K562 (cell line): ENCODE results near the gene HS3ST2.

Source experiments
- TCF7L2 ChIP-seq: fragments of 150-350 bp; IDR thresholded peaks from 2 replicates; pipeline ENCODE4 v1.6.1; 2016; ENCODE audit warnings: low read depth, mild to moderate bottlenecking, low read length, moderate library complexity
- TF ChIP-seq, protein P1 (sequence below): IDR thresholded peaks from 2 replicates; pipeline ENCODE4 v1.6.1; 2012; ENCODE audit warnings: low read depth, low read length, improper control_type of control experiment, borderline replicate concordance
- TF ChIP-seq, protein P2 (sequence below): fragments of 450-650 bp; IDR thresholded peaks from 2 replicates; pipeline ENCODE4 v1.6.1; 2017; ENCODE audit warnings: antibody characterized with exemption, mild to moderate bottlenecking
- TF ChIP-seq, protein P3 (sequence below): sonication (generic); formaldehyde crosslinking; IDR thresholded peaks from 2 replicates; pipeline ENCODE4 v1.8.1; 2023; ENCODE audit warnings: mild to moderate bottlenecking, missing genetic modification reagents

DNA sequence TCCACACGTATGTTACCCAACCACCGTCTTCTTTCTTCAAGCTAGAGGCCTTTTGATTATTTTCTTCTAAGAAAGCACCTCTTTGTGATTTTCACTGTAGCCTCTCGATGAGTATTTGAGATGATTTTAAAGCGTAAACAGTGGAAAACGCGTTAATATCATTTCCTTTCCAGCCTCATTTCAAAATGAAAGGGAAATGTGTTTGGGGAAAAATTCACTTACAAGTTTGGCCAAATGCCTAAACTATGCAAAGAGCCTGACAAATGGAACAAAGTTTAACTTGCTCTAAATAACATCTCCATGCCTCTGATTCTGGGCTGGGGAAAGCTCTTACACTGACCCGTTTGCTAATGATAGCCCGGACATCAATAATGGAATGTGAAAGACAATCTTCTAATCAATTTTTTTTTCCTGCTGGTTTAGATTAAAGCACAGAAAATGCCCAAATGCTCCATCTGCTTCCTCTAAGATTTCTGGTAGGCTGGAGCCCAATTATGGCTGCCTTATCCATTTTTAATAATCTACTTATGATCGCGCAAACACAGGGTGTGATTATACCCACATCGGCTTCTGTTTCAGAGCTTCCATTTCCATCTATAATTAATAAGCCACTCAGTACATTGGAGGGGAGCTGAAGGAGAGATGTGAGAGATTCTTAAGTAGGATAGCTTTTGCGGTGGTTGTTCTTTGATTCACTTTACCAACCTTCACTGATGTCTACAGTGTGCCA lies 43.5 kb downstream of the HS3ST2 start:
- TF ChIP-seq, protein P1, sequence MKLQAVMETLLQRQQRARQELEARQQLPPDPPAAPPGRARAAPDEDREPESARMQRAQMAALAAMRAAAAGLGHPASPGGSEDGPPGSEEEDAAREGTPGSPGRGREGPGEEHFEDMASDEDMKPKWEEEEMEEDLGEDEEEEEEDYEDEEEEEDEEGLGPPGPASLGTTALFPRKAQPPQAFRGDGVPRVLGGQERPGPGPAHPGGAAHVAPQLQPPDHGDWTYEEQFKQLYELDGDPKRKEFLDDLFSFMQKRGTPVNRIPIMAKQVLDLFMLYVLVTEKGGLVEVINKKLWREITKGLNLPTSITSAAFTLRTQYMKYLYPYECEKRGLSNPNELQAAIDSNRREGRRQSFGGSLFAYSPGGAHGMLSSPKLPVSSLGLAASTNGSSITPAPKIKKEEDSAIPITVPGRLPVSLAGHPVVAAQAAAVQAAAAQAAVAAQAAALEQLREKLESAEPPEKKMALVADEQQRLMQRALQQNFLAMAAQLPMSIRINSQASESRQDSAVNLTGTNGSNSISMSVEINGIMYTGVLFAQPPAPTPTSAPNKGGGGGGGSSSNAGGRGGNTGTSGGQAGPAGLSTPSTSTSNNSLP = no peak
- TF ChIP-seq TCF7L2 = no peak
- TF ChIP-seq, protein P2, sequence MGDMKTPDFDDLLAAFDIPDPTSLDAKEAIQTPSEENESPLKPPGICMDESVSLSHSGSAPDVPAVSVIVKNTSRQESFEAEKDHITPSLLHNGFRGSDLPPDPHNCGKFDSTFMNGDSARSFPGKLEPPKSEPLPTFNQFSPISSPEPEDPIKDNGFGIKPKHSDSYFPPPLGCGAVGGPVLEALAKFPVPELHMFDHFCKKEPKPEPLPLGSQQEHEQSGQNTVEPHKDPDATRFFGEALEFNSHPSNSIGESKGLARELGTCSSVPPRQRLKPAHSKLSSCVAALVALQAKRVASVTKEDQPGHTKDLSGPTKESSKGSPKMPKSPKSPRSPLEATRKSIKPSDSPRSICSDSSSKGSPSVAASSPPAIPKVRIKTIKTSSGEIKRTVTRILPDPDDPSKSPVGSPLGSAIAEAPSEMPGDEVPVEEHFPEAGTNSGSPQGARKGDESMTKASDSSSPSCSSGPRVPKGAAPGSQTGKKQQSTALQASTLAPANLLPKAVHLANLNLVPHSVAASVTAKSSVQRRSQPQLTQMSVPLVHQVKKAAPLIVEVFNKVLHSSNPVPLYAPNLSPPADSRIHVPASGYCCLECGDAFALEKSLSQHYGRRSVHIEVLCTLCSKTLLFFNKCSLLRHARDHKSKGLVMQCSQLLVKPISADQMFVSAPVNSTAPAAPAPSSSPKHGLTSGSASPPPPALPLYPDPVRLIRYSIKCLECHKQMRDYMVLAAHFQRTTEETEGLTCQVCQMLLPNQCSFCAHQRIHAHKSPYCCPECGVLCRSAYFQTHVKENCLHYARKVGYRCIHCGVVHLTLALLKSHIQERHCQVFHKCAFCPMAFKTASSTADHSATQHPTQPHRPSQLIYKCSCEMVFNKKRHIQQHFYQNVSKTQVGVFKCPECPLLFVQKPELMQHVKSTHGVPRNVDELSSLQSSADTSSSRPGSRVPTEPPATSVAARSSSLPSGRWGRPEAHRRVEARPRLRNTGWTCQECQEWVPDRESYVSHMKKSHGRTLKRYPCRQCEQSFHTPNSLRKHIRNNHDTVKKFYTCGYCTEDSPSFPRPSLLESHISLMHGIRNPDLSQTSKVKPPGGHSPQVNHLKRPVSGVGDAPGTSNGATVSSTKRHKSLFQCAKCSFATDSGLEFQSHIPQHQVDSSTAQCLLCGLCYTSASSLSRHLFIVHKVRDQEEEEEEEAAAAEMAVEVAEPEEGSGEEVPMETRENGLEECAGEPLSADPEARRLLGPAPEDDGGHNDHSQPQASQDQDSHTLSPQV = no peak
- TF ChIP-seq, protein P3, sequence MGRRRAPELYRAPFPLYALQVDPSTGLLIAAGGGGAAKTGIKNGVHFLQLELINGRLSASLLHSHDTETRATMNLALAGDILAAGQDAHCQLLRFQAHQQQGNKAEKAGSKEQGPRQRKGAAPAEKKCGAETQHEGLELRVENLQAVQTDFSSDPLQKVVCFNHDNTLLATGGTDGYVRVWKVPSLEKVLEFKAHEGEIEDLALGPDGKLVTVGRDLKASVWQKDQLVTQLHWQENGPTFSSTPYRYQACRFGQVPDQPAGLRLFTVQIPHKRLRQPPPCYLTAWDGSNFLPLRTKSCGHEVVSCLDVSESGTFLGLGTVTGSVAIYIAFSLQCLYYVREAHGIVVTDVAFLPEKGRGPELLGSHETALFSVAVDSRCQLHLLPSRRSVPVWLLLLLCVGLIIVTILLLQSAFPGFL (CRISPR knock-in tag) = no peak
